NCI-H226 (cell line): ENCODE measurements around the gene OR51S1.
"Not testable (repeated sequence)": the region's sequence is repeated elsewhere in the genome, so short reads cannot be mapped to it uniquely, and the experiment has no call there.

Source experiments
- DNase-seq: peaks from one replicate; pipeline ENCODE4 v3.0.0-alpha.2; 2015

OR51S1 gene

GRCh38 chr11:4848908-4849532 lies at the start of gene OR51S1:
OR51S1 (minus strand) TSS chr11:4849208; CDS start chr11:4849208, 0 bp downstream.
- no peak for DNase-seq

- peak; percentile 68 for DNase-seq
These were observed 43.1 kb upstream of the OR51S1 start for GRCh38 chr11:4891996-4892640.

GRCh38 chr11:4890279-4890678 lies 41.3 kb upstream of the OR51S1 start:
- DNase-seq, result no peak

- DNase-seq, result peak; percentile 11
These were observed 38.6 kb upstream of the OR51S1 start for GRCh38 chr11:4887591-4887990.

GRCh38 chr11:4886186-4886585 lies 37.2 kb upstream of the OR51S1 start:
- DNase-seq, result no peak

GRCh38 chr11:4884361-4884760 lies 35.4 kb upstream of the OR51S1 start:
- no peak for DNase-seq

- DNase-seq, result no peak
These were observed 33.5 kb upstream of the OR51S1 start for GRCh38 chr11:4882543-4882942.

- DNase-seq, result no peak
These were observed 33.0 kb upstream of the OR51S1 start, which contains the start of gene OR51T1 for GRCh38 chr11:4881860-4882500. OR51T1 (plus strand) TSS chr11:4881900; CDS start chr11:4881900, 0 bp downstream.

- no peak for DNase-seq
These were observed 32.2 kb upstream of the OR51S1 start for GRCh38 chr11:4881188-4881587.

- DNase-seq, result no peak
These were observed 16.8 kb upstream of the OR51S1 start for GRCh38 chr11:4865855-4866254.

- no peak for DNase-seq
These were observed 14.9 kb upstream of the OR51S1 start for GRCh38 chr11:4863876-4864275.

- DNase-seq, result no peak
These were observed 13.6 kb upstream of the OR51S1 start for GRCh38 chr11:4862447-4863236.

- not testable (repeated sequence) for DNase-seq
These were observed 5.3 kb upstream of the OR51S1 start for GRCh38 chr11:4854286-4854685.

- DNase-seq, result peak; percentile 81
These were observed 2.0 kb upstream of the OR51S1 start for GRCh38 chr11:4851033-4851432.

- DNase-seq, result no peak
These were observed 9.0 kb downstream of the OR51S1 start for GRCh38 chr11:4839851-4840549.

- DNase-seq, result no peak
These were observed 18.1 kb downstream of the OR51S1 start for GRCh38 chr11:4830909-4831308.

- no peak for DNase-seq
These were observed 18.7 kb downstream of the OR51S1 start for GRCh38 chr11:4830346-4830745.

- no peak for DNase-seq
These were observed 22.6 kb downstream of the OR51S1 start for GRCh38 chr11:4826425-4826824.

GRCh38 chr11:4825132-4825531 lies 23.9 kb downstream of the OR51S1 start:
- DNase-seq, result no peak

GRCh38 chr11:4821021-4821420 lies 28.0 kb downstream of the OR51S1 start, which contains the start of gene OR51F2:
OR51F2 (plus strand) TSS chr11:4821321; CDS start chr11:4821422, 101 bp downstream.
- no peak for DNase-seq

- DNase-seq, result no peak
These were observed 39.8 kb downstream of the OR51S1 start for GRCh38 chr11:4809246-4809645.

- no peak for DNase-seq
These were observed 40.5 kb downstream of the OR51S1 start for GRCh38 chr11:4808476-4808875.

- DNase-seq, result no peak
These were observed 44.7 kb downstream of the OR51S1 start, which contains the start of gene OR52R1 for GRCh38 chr11:4804280-4804679. OR52R1 (minus strand) TSS chr11:4804380; CDS start chr11:4804380, 0 bp downstream.
